HEK293T (cell line): Measurements from ENCODE around the gene SERPINE2.

Experiments
- CTCF ChIA-PET: fragments of 350-600 bp; formaldehyde crosslinking; extraction: SDS; loops from one replicate; lab custom pipeline; 2021; ENCODE audit warnings: antibody characterized with exemption, inconsistent platforms; lab: Yijun Ruan, JAX
- POLR2A ChIA-PET: fragments of 350-600 bp; formaldehyde crosslinking; extraction: SDS; loops from one replicate; lab custom pipeline; 2020; ENCODE audit warnings: antibody characterized with exemption, inconsistent platforms; lab: Yijun Ruan, JAX
- DNase-seq: peaks from one replicate; pipeline ENCODE4 v3.0.0; 2012; ENCODE audit warnings: mixed read lengths; ENCODE audit errors: extremely low spot score
- ARNT ChIP-seq: fragments of 450-650 bp; IDR thresholded peaks from 2 replicates; pipeline ENCODE4 v1.6.1; 2017; ENCODE audit warnings: mild to moderate bottlenecking
- BHLHE40 ChIP-seq: fragments of 450-650 bp; IDR thresholded peaks from 2 replicates; pipeline ENCODE4 v1.6.1; 2016; ENCODE audit warnings: mild to moderate bottlenecking, moderate library complexity, borderline replicate concordance
- CTBP1 ChIP-seq: fragments of 450-650 bp; IDR thresholded peaks from 2 replicates; pipeline ENCODE4 v1.6.1; 2016; ENCODE audit warnings: borderline replicate concordance
- ELF4 ChIP-seq: fragments of 450-650 bp; IDR thresholded peaks from 2 replicates; pipeline ENCODE4 v1.6.1; 2017; ENCODE audit warnings: antibody characterized with exemption
- FOXA1 ChIP-seq: fragments of 450-650 bp; IDR thresholded peaks from 2 replicates; pipeline ENCODE4 v1.6.1; 2016; ENCODE audit warnings: mild to moderate bottlenecking
- FOXK2 ChIP-seq: fragments of 450-650 bp; IDR thresholded peaks from 2 replicates; pipeline ENCODE4 v1.6.1; 2016; ENCODE audit warnings: mild to moderate bottlenecking
- FOXM1 ChIP-seq: fragments of 450-650 bp; IDR thresholded peaks from 2 replicates; pipeline ENCODE4 v1.6.1; 2017; ENCODE audit warnings: mild to moderate bottlenecking, borderline replicate concordance
- HDGF ChIP-seq: fragments of 450-650 bp; IDR thresholded peaks from 2 replicates; pipeline ENCODE4 v1.6.1; 2017; ENCODE audit warnings: antibody characterized with exemption, borderline replicate concordance
- L3MBTL2 ChIP-seq: fragments of 450-650 bp; conservative IDR thresholded peaks from 2 replicates; pipeline ENCODE4 v1.6.1; 2016; ENCODE audit warnings: mild to moderate bottlenecking
- LEF1 ChIP-seq: fragments of 450-650 bp; IDR thresholded peaks from 2 replicates; pipeline ENCODE4 v1.6.1; 2017; ENCODE audit warnings: mild to moderate bottlenecking, borderline replicate concordance
- NFRKB ChIP-seq: fragments of 450-650 bp; IDR thresholded peaks from 2 replicates; pipeline ENCODE4 v1.6.1; 2016; ENCODE audit warnings: mild to moderate bottlenecking, moderate library complexity
- PKNOX1 ChIP-seq: fragments of 450-650 bp; IDR thresholded peaks from 2 replicates; pipeline ENCODE4 v1.6.1; 2016
- SP1 ChIP-seq: fragments of 450-650 bp; IDR thresholded peaks from 2 replicates; pipeline ENCODE4 v1.6.1; 2017
- SUZ12 ChIP-seq: fragments of 450-650 bp; IDR thresholded peaks from 2 replicates; pipeline ENCODE4 v1.6.1; 2016; ENCODE audit warnings: mild to moderate bottlenecking
- TARDBP ChIP-seq: fragments of 450-650 bp; IDR thresholded peaks from 2 replicates; pipeline ENCODE4 v1.6.1; 2016
- ZNF384 ChIP-seq: fragments of 450-650 bp; IDR thresholded peaks from 2 replicates; pipeline ENCODE4 v1.6.1; 2016

Gene SERPINE2

GRCh38 chr2:224039080-224039769 lies at the start of gene SERPINE2:
SERPINE2 (minus strand) TSS chr2:224039286; CDS start chr2:224001900, 37,386 bp downstream.
- ChIA-PET CTCF (interaction anchor here (0.6 to 1.4 kb wide), 2 partner anchors 56 to 245 kb away, joined by 3 read pairs; no protein-coding TSS in a partner anchor), POLR2A (no interaction called here)
- DNase-seq, result peak; percentile 77
- TF ChIP-seq L3MBTL2, result peak; percentile 35
- no peak for TF ChIP-seq ARNT
- TF ChIP-seq LEF1, result no peak
- TF ChIP-seq NFRKB, result no peak

DNA sequence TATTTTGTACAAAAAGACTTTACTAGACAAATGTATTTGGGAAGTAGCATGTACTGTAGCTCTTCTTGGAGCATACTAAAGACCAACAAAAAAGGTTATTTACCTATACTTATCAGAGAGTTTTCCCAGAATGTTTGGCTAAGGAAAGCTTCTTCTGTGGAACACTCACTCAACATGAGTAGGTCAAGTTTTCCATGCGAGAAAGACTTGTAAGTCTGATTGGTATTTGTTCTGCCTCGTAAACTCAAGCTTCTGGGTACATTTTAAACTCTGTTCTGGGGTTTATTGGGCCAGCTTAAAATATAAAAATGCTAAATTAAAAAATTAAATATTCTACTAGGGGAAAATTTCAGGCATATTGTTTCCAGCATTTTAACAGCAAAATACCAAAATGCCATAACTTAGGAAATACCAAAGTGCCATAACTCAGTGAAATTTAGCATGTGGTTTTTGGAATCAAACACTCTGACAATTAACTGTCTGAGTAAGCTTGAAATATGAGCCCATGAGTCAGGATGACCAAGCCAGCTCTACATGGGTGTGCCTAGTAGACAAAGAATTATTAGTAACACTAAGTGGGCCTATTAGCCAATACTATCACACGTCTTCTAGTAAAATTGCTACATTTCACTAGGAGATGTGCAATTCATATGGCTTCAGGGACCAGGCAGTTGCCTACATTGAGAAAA lies 47.3 kb upstream of the SERPINE2 start:
- DNase-seq, result no peak
- TF ChIP-seq SP1 (no peak), PKNOX1 (0 out of 2 replicates have a peak, but pooled peaks have one; percentile 16)
- ChIA-PET CTCF (no interaction called here), POLR2A (interaction anchor here (1.2 kb wide), 1 partner anchor 9 kb away, joined by 3 read pairs; no protein-coding TSS in a partner anchor)

DNA sequence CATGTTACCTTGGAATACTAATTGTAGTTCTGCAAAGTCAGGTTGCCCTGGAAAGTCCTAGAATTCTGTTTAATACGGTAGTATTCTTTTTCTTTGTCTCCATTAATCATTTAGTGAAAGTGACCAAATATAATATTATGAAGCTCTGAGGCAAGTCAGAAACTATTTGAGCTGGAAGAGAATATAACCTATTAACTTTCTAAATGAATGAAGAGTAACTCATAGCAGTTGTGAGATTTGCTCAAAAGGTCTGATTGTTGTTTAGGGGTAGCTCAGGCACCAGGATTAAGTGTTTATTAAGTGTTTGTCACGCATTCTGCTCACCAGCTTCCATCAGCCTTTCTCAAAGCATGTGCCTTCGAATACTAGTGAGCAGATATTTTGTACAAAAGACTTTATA lies 46.7 kb upstream of the SERPINE2 start:
- ChIA-PET POLR2A (interaction anchor here (1.2 kb wide), 1 partner anchor 9 kb away, joined by 3 read pairs; no protein-coding TSS in a partner anchor), CTCF (no interaction called here)
- TF ChIP-seq SUZ12 (no peak), ELF4 (no peak), FOXK2 (no peak)
- DNase-seq, result no peak

GRCh38 chr2:224085246-224085645 lies 46.2 kb upstream of the SERPINE2 start:
- no peak for TF ChIP-seq FOXM1
- no peak for TF ChIP-seq SUZ12
- TF ChIP-seq FOXA1, result no peak
- no peak for TF ChIP-seq ELF4
- no peak for TF ChIP-seq CTBP1
- no peak for TF ChIP-seq NFRKB
- no peak for TF ChIP-seq ARNT
- no peak for TF ChIP-seq FOXK2
- no peak for TF ChIP-seq SP1
- TF ChIP-seq ZNF384, result no peak
- no peak for TF ChIP-seq BHLHE40
- TF ChIP-seq LEF1, result no peak
- TF ChIP-seq PKNOX1, result no peak
- no peak for TF ChIP-seq L3MBTL2
- TF ChIP-seq HDGF, result no peak
- TF ChIP-seq TARDBP, result no peak
- ChIA-PET CTCF (interaction anchor here (0.7 kb wide), 1 partner anchor 648 kb away, joined by 8 read pairs; no protein-coding TSS in a partner anchor), POLR2A (interaction anchor here (1.2 kb wide), 1 partner anchor 10 kb away, joined by 3 read pairs; no protein-coding TSS in a partner anchor)
- DNase-seq, result no peak

DNA sequence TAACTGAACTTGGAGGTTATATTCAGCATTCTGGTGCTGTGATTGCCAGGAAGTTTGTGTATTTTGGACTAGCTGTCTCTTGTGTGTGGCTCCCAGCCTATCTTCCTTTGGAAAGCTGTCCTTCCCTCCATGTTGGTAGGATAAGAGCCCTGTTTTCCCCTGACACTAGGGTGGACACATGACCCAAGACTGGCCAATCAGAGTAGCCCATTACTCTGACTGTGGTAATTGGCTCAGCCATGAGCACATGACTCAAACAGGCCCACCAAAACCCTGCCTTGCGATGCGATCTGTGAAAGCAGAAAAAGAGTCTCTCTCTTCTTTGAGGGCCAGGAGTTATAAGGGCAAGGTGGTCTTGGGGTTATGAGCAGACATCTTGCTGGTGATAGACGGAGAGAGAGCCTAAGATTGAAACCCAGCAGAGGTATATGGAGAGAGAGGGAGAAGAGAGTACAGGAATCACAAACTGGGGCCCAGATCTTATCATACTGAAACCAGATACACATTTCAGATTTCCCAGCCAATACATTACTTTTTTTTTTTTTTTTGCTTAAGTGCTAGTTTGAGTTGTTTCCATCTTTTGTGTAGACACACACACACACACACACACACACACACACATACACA lies 45.3 kb upstream of the SERPINE2 start:
- CTCF ChIA-PET, result interaction anchor here (0.7 kb wide), 1 partner anchor 649 kb away, joined by 8 read pairs; no protein-coding TSS in a partner anchor
- POLR2A ChIA-PET, result no interaction called here
- TF ChIP-seq FOXM1 (no peak), ARNT (no peak), ELF4 (no peak), ZNF384 (no peak), NFRKB (no peak), BHLHE40 (no peak), SUZ12 (no peak), L3MBTL2 (no peak), PKNOX1 (no peak), HDGF (no peak), CTBP1 (no peak), LEF1 (no peak)
- DNase-seq, result no peak

GRCh38 chr2:224083638-224084037 lies 44.6 kb upstream of the SERPINE2 start:
- ChIA-PET CTCF (no interaction called here), POLR2A (no interaction called here)
- no peak for TF ChIP-seq ZNF384
- no peak for TF ChIP-seq FOXK2
- no peak for TF ChIP-seq BHLHE40
- TF ChIP-seq SP1, result no peak
- TF ChIP-seq PKNOX1, result no peak
- no peak for TF ChIP-seq FOXM1
- TF ChIP-seq LEF1, result no peak
- no peak for TF ChIP-seq CTBP1
- TF ChIP-seq ELF4, result no peak
- no peak for TF ChIP-seq L3MBTL2
- TF ChIP-seq NFRKB, result no peak
- TF ChIP-seq TARDBP, result no peak
- TF ChIP-seq HDGF, result no peak
- no peak for TF ChIP-seq ARNT
- TF ChIP-seq FOXA1, result no peak
- no peak for TF ChIP-seq SUZ12
- no peak for DNase-seq
